Spleen (tissue), 13 donors: Measurements from ENCODE around the gene GLI2. TPM values are rescaled to one million over a fixed set of nuclear protein-coding genes. Genes with fewer than 3 reads are reported as not detected.
A peak's percentile ranks its signal among the peaks of the same experiment; 100 is the strongest.

Experiments
- DNase-seq: peaks from one replicate; pipeline ENCODE4 v3.0.0-alpha.2; 2020
- H3K27ac ChIP-seq, 8 donors: fragments of 200-600 bp; sonication (generic) in 7 of 8; 1 replicate in 4 of 8; 2 replicates in 4 of 8; pipeline versions ENCODE4 v1.5.0 to v1.8.0; 2016 to 2021; ENCODE audit warnings: inconsistent platforms in 4 of 8, mild to moderate bottlenecking in 4 of 8, moderate library complexity in 1 of 8
- H3K27me3 ChIP-seq, 7 donors: fragments of 200-600 bp; sonication (generic) in 6 of 7; replicated peaks in 1 of 7; 1 replicate in 4 of 7; 2 replicates in 3 of 7; pipeline versions ENCODE4 v1.5.0 to v1.8.0; 2016 to 2021; ENCODE audit warnings: inconsistent platforms in 3 of 7, mild to moderate bottlenecking in 1 of 7
- H3K36me3 ChIP-seq, 6 donors: fragments of 200-600 bp; sonication (generic) in 5 of 6; 1 replicate in 4 of 6; 2 replicates in 2 of 6; pipeline versions ENCODE4 v1.5.0 to v1.8.0; 2016 to 2021; ENCODE audit warnings: inconsistent platforms in 2 of 6
- H3K4me1 ChIP-seq, 6 donors: fragments of 200-600 bp; sonication (generic) in 5 of 6; 1 replicate in 3 of 6; 2 replicates in 3 of 6; pipeline versions ENCODE4 v1.5.0 to v1.8.0; 2016 to 2021; ENCODE audit warnings: inconsistent platforms in 3 of 6
- H3K4me3 ChIP-seq, 8 donors: fragments of 200-600 bp; sonication (generic) in 7 of 8; 1 replicate in 4 of 8; 2 replicates in 4 of 8; pipeline versions ENCODE4 v1.5.0 to v1.8.0; 2016 to 2021; ENCODE audit warnings: inconsistent platforms in 4 of 8, mild to moderate bottlenecking in 4 of 8, moderate library complexity in 2 of 8
- H3K9me3 ChIP-seq, 8 donors: fragments of 200-600 bp; sonication (generic) in 7 of 8; 1 replicate in 4 of 8; 2 replicates in 4 of 8; pipeline versions ENCODE4 v1.5.0 to v1.8.0; 2016 to 2021; ENCODE audit warnings: inconsistent platforms in 4 of 8
- CTCF ChIP-seq, 11 experiments: fragments of 200-600 bp in 7 of 11; fragments of 450-650 bp in 4 of 11; sonication (generic) in 4 of 11; IDR thresholded peaks in 8 of 11; conservative IDR thresholded peaks in 3 of 11; 1 replicate in 7 of 11; 2 replicates in 4 of 11; pipeline versions ENCODE4 v1.4.0 to v1.8.0; 2016 to 2021; ENCODE audit warnings: antibody characterized with exemption in 11 of 11, inconsistent platforms in 4 of 11, mild to moderate bottlenecking in 1 of 11
- POLR2A ChIP-seq, 3 donors: fragments of 450-650 bp; IDR thresholded peaks; one replicate each; pipeline ENCODE4 v1.5.1; 2017; ENCODE audit warnings: antibody characterized with exemption in 3 of 3, mild to moderate bottlenecking in 1 of 3
- POLR2AphosphoS5 ChIP-seq, 3 donors: sonication (generic); formaldehyde crosslinking; IDR thresholded peaks; one replicate each; pipeline ENCODE4 v1.5.1; 2017; ENCODE audit warnings: antibody characterized with exemption in 3 of 3
- WGBS, 5 donors: extraction: QIAGEN DNeasy Blood & Tissue Kit in 3 of 5; methylation state at CpG; one replicate each; pipeline versions ENCODE4 v1.1.5 to v1.1.7; 2013 to 2018; 5-methylcytosine and 5-hydroxymethylcytosine counted together
- intact Hi-C: fragments of 100-400 bp; cut with DNase I; formaldehyde crosslinking; loops from one replicate; pipeline ENCODE4 v1.15.0; 2023; ENCODE audit warnings: low total_unique reads
- long read RNA-seq, 2 donors: transcript quantifications; one replicate each; lab custom pipeline, GENCODE V29; 2026
- polyA plus RNA-seq, 3 donors: library from polyadenylated mRNA; stranded (reverse); fragments of 200-250 nt; gene quantifications; one replicate each; pipeline ENCODE4 v1.2.1, GENCODE V29; 2013
- total RNA-seq, 7 donors: library from RNA; depleted of rRNA in 3 of 7; stranded (reverse); fragments of >200 nt in 3 of 7; fragmentation: NEBNext Ultra II Directional in 4 of 7; extraction: Animal tissue kit (Norgen Biotek cat#: 25700) in 4 of 7; gene quantifications; one replicate each; pipeline versions ENCODE4 v1.1.0 to v1.2.1, GENCODE V29; 2016 to 2021
- donor health status: healthy with polysubstance abuse.
- donor health status: DM: no; HTN: no; CAD: no; lungs with moderate emphysema.
- donor health status: DM: no; HTN: no; CAD: no.
- donor health status: Bipolar disorder and iron deficiency.
- donor health status: healthy.
- donor health status: DM: no; HTN: no; CAD: no.
- donor health status: DM: yes; HTN: yes; CAD: no.

The GLI2 gene
- 10 to 100 TPM in 1 of 7 donors, 1 to 10 TPM in 5, under 1 TPM in 1; 0.51 to 10.6 (median 1.7) TPM for total RNA-seq
- polyA plus RNA-seq, result under 1 TPM; 0.22 to 0.32 (median 0.23) TPM
- long read RNA-seq, donor 1, result 0 reads
- long read RNA-seq, donor 2, result 0 reads

- TF ChIP-seq POLR2AphosphoS5 (IDR thresholded peaks at IDR 0.05) (peak in 2 of 3 donors; percentile 46 to 52), CTCF (IDR thresholded peaks at IDR 0.05 in 8 of 11, conservative IDR thresholded peaks at IDR 0.05 in 3 of 11) (peak in 7 of 11 experiments; percentile 11 to 69 (median 55)), POLR2A (IDR thresholded peaks at IDR 0.05) (no peak)
- peak; percentile 81 for DNase-seq
- WGBS, 5 donors, result 0 to 1% (median 1%) methylated on average over 22 to 59 of the region's 59 CpGs; no CpG with 5 or more reads in 1 of the 5 donors
- Histone ChIP-seq H3K4me3 (peak within 1 kb of the TSS; percentile 25 to 67 (median 43)), H3K27ac (peak within 1 kb of the TSS in 7 of 8 donors; percentile 49 to 81 (median 67)), H3K4me1 (peaks cover 3 to 42% (median 25%) of the 10 kb centered on the region in 6 donors), H3K36me3 (no peaks in the 10 kb centered on the region), H3K9me3 (no peaks in the 10 kb centered on the region), H3K27me3 (peaks cover 0 to 99% (median 62%) of the 10 kb centered on the region in 7 donors)
- intact Hi-C loops, result no loop called here
Observed at GRCh38 chr2:120735746-120736170, at the start of gene GLI2. TSS of gene GLI2 (plus strand) at chr2:120735868. CDS start at chr2:120797321, 61,453 bp downstream.

GRCh38 chr2:120685974-120686297, 49.7 kb upstream of the GLI2 start:
- no peak overlapping the region for H3K27ac ChIP-seq
- intact Hi-C loops, result loop anchor here (10.0 kb wide), 1 partner anchor 1051 kb away; no protein-coding TSS in a partner anchor
- H3K4me3 ChIP-seq, result no peak overlapping the region
- peak; percentile 54 for DNase-seq
- no peaks in the 10 kb centered on the region for H3K4me1 ChIP-seq
- H3K36me3 ChIP-seq, result no peaks in the 10 kb centered on the region
- H3K27me3 ChIP-seq, result peaks cover 0 to 73% (median 5%) of the 10 kb centered on the region in 7 donors
- no peak for TF ChIP-seq POLR2A (IDR thresholded peaks at IDR 0.05)
- TF ChIP-seq CTCF (IDR thresholded peaks at IDR 0.05 in 8 of 11, conservative IDR thresholded peaks at IDR 0.05 in 3 of 11), result no peak
- TF ChIP-seq POLR2AphosphoS5 (IDR thresholded peaks at IDR 0.05), result no peak
- 83 to 94% (median 91%) methylated on average over 9 to 12 of the region's 12 CpGs for WGBS, 5 donors
- no peaks in the 10 kb centered on the region for H3K9me3 ChIP-seq

- TF ChIP-seq POLR2AphosphoS5 (IDR thresholded peaks at IDR 0.05), result no peak
- TF ChIP-seq CTCF (IDR thresholded peaks at IDR 0.05 in 8 of 11, conservative IDR thresholded peaks at IDR 0.05 in 3 of 11), result peak in 2 of 11 experiments; percentile 12 to 18
- TF ChIP-seq POLR2A (IDR thresholded peaks at IDR 0.05), result no peak
- no peaks in the 10 kb centered on the region for H3K4me1 ChIP-seq
- H3K27me3 ChIP-seq, result peaks cover 0 to 70% (median 5%) of the 10 kb centered on the region in 7 donors
- no peak overlapping the region for H3K4me3 ChIP-seq
- WGBS, 5 donors, result 85 to 90% (median 86%) methylated on average over 16 of the region's 16 CpGs
- DNase-seq, result peak; percentile 53
- intact Hi-C loops, result loop anchor here (10.0 kb wide), 1 partner anchor 1052 kb away; no protein-coding TSS in a partner anchor
- H3K36me3 ChIP-seq, result no peaks in the 10 kb centered on the region
- H3K9me3 ChIP-seq, result no peaks in the 10 kb centered on the region
- H3K27ac ChIP-seq, result no peak overlapping the region
Observed at GRCh38 chr2:120686511-120687168, 49.0 kb upstream of the GLI2 start.

- DNase-seq, result no peak
Observed at GRCh38 chr2:120687210-120687609, 48.5 kb upstream of the GLI2 start.

More at GRCh38 chr2:120687210-120687609, 48.5 kb upstream of the GLI2 start:
- Histone ChIP-seq H3K4me1 (no peaks in the 10 kb centered on the region), H3K9me3 (no peaks in the 10 kb centered on the region), H3K27ac (no peak overlapping the region), H3K36me3 (no peaks in the 10 kb centered on the region), H3K4me3 (no peak overlapping the region), H3K27me3 (peaks cover 0 to 69% (median 0%) of the 10 kb centered on the region in 7 donors)
- whole genome bisulfite sequencing, 5 donors, result 35 to 90% (median 60%) methylated on average over 2 of the region's 2 CpGs
- no peak for TF ChIP-seq POLR2AphosphoS5 (IDR thresholded peaks at IDR 0.05)
- no peak for TF ChIP-seq CTCF (IDR thresholded peaks at IDR 0.05 in 8 of 11, conservative IDR thresholded peaks at IDR 0.05 in 3 of 11)
- no peak for TF ChIP-seq POLR2A (IDR thresholded peaks at IDR 0.05)
- intact Hi-C loops, result loop anchor here (10.0 kb wide), 1 partner anchor 1052 kb away; no protein-coding TSS in a partner anchor
